Ovary (tissue), 3 donors: Measurements from ENCODE around the gene USP48.

Experiments
- CTCF ChIP-seq, 3 donors: fragments of 450-650 bp in 2 of 3; fragments of 200-600 bp in 1 of 3; IDR thresholded peaks; one replicate each; pipeline versions ENCODE4 v1.5.1 to v1.8.0; 2016 to 2022; ENCODE audit warnings: antibody characterized with exemption in 3 of 3, mild to moderate bottlenecking in 1 of 3
- POLR2A ChIP-seq: fragments of 450-650 bp; IDR thresholded peaks from one replicate; pipeline ENCODE4 v1.6.1; 2017; ENCODE audit warnings: antibody characterized with exemption, mild to moderate bottlenecking, moderate library complexity
- donor health status: DM: no; HTN: no; CAD: no.

- no peak for TF ChIP-seq POLR2A
- TF ChIP-seq CTCF (IDR thresholded peaks at IDR 0.05): no peak
These were observed 16.7 kb downstream of the USP48 start for GRCh38 chr1:21766210-21766609.
